Activated B cell treated with CpG ODN at 0.5 μM for 24 hours (primary cell): ENCODE results near the gene IGLL1. TPM values are rescaled to one million over a fixed set of nuclear protein-coding genes. Genes with fewer than 3 reads are reported as not detected.
A peak's percentile ranks its signal among the peaks of the same experiment; 100 is the strongest.
"Not testable (repeated sequence)": the region's sequence is repeated elsewhere in the genome, so short reads cannot be mapped to it uniquely, and the experiment has no call there.

ENCODE experiments used
- ATAC-seq: fragments of 200-7000 bp; cut with Tn5 transposase; one replicate; pipeline ENCODE4 v1.10.0; 2021; ENCODE audit warnings: low read depth, mild to moderate bottlenecking, moderate library complexity
- CTCF ChIA-PET: fragments of 350-600 bp; sonication (Branson Sonifier 250); formaldehyde crosslinking; loops from one replicate; lab custom pipeline; 2021; ENCODE audit warnings: antibody characterized with exemption; lab: Charles Lee
- POLR2A ChIA-PET: fragments of 350-600 bp; sonication (Branson Sonifier 250); formaldehyde crosslinking; loops from one replicate; lab custom pipeline; 2021; ENCODE audit warnings: antibody characterized with exemption; lab: Charles Lee
- DNase-seq: peaks from one replicate; pipeline ENCODE4 v3.0.0; 2022
- H3K27ac Mint-ChIP-seq: one replicate; pipeline ENCODE4 v1.8.0; 2020; ENCODE audit warnings: mixed read lengths
- H3K27me3 Mint-ChIP-seq: one replicate; pipeline ENCODE4 v1.8.0; 2021; ENCODE audit warnings: mixed read lengths
- H3K36me3 Mint-ChIP-seq: one replicate; pipeline ENCODE4 v1.8.0; 2021; ENCODE audit warnings: low read depth, mixed read lengths
- H3K4me1 Mint-ChIP-seq: one replicate; pipeline ENCODE4 v1.8.0; 2021; ENCODE audit warnings: mixed read lengths
- H3K4me3 Mint-ChIP-seq: one replicate; pipeline ENCODE4 v1.8.0; 2020; ENCODE audit warnings: mild to moderate bottlenecking, mixed read lengths
- H3K9me3 Mint-ChIP-seq: one replicate; pipeline ENCODE4 v1.8.0; 2020; ENCODE audit warnings: mixed read lengths
- intact Hi-C: fragments of 100-400 bp; cut with micrococcal nuclease; formaldehyde crosslinking; loops from one replicate; pipeline ENCODE4 v1.15.1; 2024
- total RNA-seq: library from RNA; stranded (reverse); gene quantifications from 2 replicates; pipeline ENCODE4 v1.2.3, GENCODE V29; 2022
- TF ChIP-seq, protein P1 (sequence below): fragments of 200-600 bp; IDR thresholded peaks from one replicate; pipeline ENCODE4 v1.8.0; 2022; ENCODE audit warnings: antibody characterized with exemption, mild to moderate bottlenecking

IGLL1 gene
- total RNA-seq, result not detected in 2 replicates

- Mint-ChIP-seq H3K27ac (no peak within 1 kb of the TSS), H3K4me3 (no peak within 1 kb of the TSS), H3K27me3 (peaks cover 30% of the 10 kb centered on the region), H3K9me3 (no peaks in the 10 kb centered on the region), H3K4me1 (peaks cover 29% of the 10 kb centered on the region), H3K36me3 (no peaks in the 10 kb centered on the region)
- intact Hi-C loops, result loop anchor here (10.0 kb wide), 1 partner anchor 1735 kb away; no protein-coding TSS in a partner anchor
- TF ChIP-seq, protein P1, sequence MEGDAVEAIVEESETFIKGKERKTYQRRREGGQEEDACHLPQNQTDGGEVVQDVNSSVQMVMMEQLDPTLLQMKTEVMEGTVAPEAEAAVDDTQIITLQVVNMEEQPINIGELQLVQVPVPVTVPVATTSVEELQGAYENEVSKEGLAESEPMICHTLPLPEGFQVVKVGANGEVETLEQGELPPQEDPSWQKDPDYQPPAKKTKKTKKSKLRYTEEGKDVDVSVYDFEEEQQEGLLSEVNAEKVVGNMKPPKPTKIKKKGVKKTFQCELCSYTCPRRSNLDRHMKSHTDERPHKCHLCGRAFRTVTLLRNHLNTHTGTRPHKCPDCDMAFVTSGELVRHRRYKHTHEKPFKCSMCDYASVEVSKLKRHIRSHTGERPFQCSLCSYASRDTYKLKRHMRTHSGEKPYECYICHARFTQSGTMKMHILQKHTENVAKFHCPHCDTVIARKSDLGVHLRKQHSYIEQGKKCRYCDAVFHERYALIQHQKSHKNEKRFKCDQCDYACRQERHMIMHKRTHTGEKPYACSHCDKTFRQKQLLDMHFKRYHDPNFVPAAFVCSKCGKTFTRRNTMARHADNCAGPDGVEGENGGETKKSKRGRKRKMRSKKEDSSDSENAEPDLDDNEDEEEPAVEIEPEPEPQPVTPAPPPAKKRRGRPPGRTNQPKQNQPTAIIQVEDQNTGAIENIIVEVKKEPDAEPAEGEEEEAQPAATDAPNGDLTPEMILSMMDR, result no peak
- POLR2A ChIA-PET, result interaction anchor here (0.5 kb wide), 1 partner anchor 139 kb away, joined by 3 read pairs; no protein-coding TSS in a partner anchor
- CTCF ChIA-PET, result no interaction called here
- ATAC-seq, result no peak
- no peak for DNase-seq
These were observed at the start of gene IGLL1 for GRCh38 chr22:23579870-23580575. Gene IGLL1 (minus strand): TSS chr22:23580290. CDS start chr22:23580190, 100 bp downstream.

DNA sequence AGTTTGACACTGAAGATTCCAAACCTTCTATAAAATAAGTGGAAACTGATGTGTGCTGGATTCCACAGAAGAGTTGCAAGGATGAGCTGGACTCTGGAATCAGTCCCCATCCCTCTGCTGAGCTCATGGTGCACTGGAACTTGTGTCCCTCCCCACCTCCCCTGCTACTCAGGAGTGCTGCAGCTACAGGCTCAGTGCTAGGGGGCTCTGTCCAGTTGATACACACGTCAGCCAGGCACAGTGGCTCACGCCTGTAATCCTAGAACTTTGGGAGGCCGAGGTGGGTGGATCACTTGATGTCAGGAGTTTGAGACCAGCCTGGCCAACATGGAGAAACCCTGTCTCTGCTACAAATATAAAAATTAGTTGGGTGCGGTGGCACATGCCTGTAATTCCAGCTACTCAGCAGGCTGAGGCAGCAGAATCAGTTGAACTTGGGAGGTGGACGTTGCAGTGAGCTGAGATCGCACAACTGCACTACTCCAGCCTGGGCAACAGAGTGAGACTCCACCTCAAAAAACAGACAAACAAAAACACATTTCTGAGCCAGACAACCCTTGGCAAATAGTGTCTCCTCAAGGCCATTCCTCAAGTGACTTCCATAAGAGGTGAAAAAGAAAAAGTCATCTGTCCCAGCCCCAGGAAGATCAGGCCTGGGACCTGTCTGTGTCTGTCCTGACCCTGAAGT, 48.1 kb upstream of the IGLL1 start:
- DNase-seq, H3K4me1 Mint-ChIP-seq, H3K36me3 Mint-ChIP-seq, POLR2A ChIA-PET, H3K27ac Mint-ChIP-seq, H3K4me3 Mint-ChIP-seq, H3K9me3 Mint-ChIP-seq, ATAC-seq, H3K27me3 Mint-ChIP-seq: not testable (repeated sequence)
- CTCF ChIA-PET, result interaction anchor here (1.2 to 1.6 kb wide), 2 partner anchors 221 to 223 kb away, joined by 4 to 7 read pairs; no protein-coding TSS in a partner anchor
- intact Hi-C loops, result loop anchor here (5.0 to 10.0 kb wide), 2 partner anchors 137 to 219 kb away; partner anchors contain the start of genes C22orf15 and CHCHD10

- POLR2A ChIA-PET, H3K27ac Mint-ChIP-seq, DNase-seq, H3K9me3 Mint-ChIP-seq, H3K4me1 Mint-ChIP-seq, H3K4me3 Mint-ChIP-seq, H3K27me3 Mint-ChIP-seq, H3K36me3 Mint-ChIP-seq: not testable (repeated sequence)
- ATAC-seq, result peak; percentile 82
- intact Hi-C loops, result loop anchor here (5.0 to 10.0 kb wide), 2 partner anchors 137 to 220 kb away; partner anchors contain the start of genes C22orf15 and CHCHD10
- CTCF ChIA-PET, result interaction anchor here (1.2 to 1.6 kb wide), 2 partner anchors 222 to 224 kb away, joined by 4 to 7 read pairs; no protein-coding TSS in a partner anchor
These were observed 47.4 kb upstream of the IGLL1 start for GRCh38 chr22:23627401-23628055.

DNA sequence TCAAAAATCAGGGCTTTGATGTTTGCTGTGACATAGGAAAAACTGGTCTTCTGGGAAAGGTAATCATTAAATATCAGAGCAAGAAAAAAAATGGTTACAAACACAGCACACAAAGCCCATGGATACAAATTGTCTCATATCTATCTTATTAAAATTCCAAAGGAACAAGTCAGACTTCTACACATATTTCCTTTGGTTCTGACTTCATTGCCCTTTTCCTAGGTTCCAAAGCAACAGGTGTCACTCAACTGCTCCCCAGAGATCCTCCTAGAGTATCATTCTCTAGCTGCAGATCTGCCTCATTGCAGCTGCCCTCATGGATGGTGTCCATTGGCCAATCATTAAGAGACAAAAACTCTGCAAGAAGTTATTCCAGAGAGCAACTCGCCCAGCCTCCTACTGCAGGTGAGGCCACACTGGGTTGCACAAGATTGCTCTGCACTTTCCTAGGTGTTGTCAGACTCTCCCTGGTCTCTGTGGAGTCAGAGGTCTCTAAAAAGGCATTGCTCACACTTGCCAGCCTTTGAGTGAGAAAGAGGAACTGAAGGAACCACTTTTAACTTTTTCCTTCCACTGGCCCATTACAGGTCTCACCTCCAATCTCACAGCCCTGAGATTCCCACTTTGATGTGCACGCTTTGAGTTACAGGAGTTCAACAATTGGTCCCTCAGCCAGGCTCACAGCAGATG, 46.3 kb upstream of the IGLL1 start:
- Mint-ChIP-seq H3K9me3 (no peaks in the 10 kb centered on the region), H3K27ac (no peak overlapping the region), H3K4me3 (no peak overlapping the region), H3K36me3 (no peaks in the 10 kb centered on the region), H3K4me1 (peaks cover 3% of the 10 kb centered on the region), H3K27me3 (no peaks in the 10 kb centered on the region)
- CTCF ChIA-PET, result no interaction called here
- TF ChIP-seq, protein P1, result no peak
- no peak for DNase-seq
- ATAC-seq, result no peak
- POLR2A ChIA-PET, result no interaction called here
- intact Hi-C loops, result loop anchor here (5.0 to 10.0 kb wide), 2 partner anchors 138 to 221 kb away; partner anchors contain the start of genes C22orf15 and CHCHD10

GRCh38 chr22:23622634-23623033, 42.5 kb upstream of the IGLL1 start:
- CTCF ChIA-PET, result no interaction called here
- Mint-ChIP-seq H3K27me3 (no peaks in the 10 kb centered on the region), H3K36me3 (no peaks in the 10 kb centered on the region), H3K27ac (no peak overlapping the region), H3K9me3 (no peaks in the 10 kb centered on the region), H3K4me3 (no peak overlapping the region), H3K4me1 (peaks cover 3% of the 10 kb centered on the region)
- ATAC-seq, result no peak
- DNase-seq, result no peak
- intact Hi-C loops, result loop anchor here (10.0 kb wide), 1 partner anchor 142 kb away; the partner anchor contains the start of genes C22orf15 and CHCHD10
- POLR2A ChIA-PET, result no interaction called here
- TF ChIP-seq, protein P1, result no peak

- CTCF ChIA-PET, ATAC-seq, POLR2A ChIA-PET, H3K4me3 Mint-ChIP-seq, H3K36me3 Mint-ChIP-seq, H3K9me3 Mint-ChIP-seq, H3K4me1 Mint-ChIP-seq, H3K27ac Mint-ChIP-seq, H3K27me3 Mint-ChIP-seq, DNase-seq: not testable (repeated sequence)
- intact Hi-C loops, result loop anchor here (10.0 kb wide), 1 partner anchor 143 kb away; the partner anchor contains the start of genes C22orf15 and CHCHD10
These were observed 41.8 kb upstream of the IGLL1 start for GRCh38 chr22:23621916-23622315.
